ENCODE results near the gene TRPM3. TPM values are rescaled to one million over a fixed set of nuclear protein-coding genes. Genes with fewer than 3 reads are reported as not detected.

TRPM3 gene
- total RNA-seq, 4 donors from 2014 or later, result 5.2 to 8.1 (median 7.3) TPM

GRCh38 chr9:70701163-70701562, 420.3 kb downstream of the TRPM3 start:
- Histone ChIP-seq H3K9me3 (no peaks in the 10 kb centered on the region), H3K27me3 (no peaks in the 10 kb centered on the region), H3K4me1 (no peaks in the 10 kb centered on the region), H3K36me3 (no peaks in the 10 kb centered on the region), H3K4me3 (no peak overlapping the region), H3K27ac (no peak overlapping the region)
- WGBS, 2 donors, result 76 to 84% methylated on average over 6 of the region's 6 CpGs
- DNase-seq (ENCODE audit: low spot score in 2 of 2), result no peak
- TF ChIP-seq CTCF (IDR thresholded peaks at IDR 0.05), result no peak
- no peak for TF ChIP-seq EP300 (IDR thresholded peaks at IDR 0.05)
- TF ChIP-seq POLR2A (IDR thresholded peaks at IDR 0.05), result no peak

- DNase-seq (ENCODE audit: low spot score in 2 of 2), result no peak
- WGBS, 2 donors, result 50 to 56% methylated on average over 6 of the region's 6 CpGs
- no peaks in the 10 kb centered on the region for H3K4me1 ChIP-seq
Observed at GRCh38 chr9:70696694-70697335, 424.6 kb downstream of the TRPM3 start.

GRCh38 chr9:70694758-70695157, 426.7 kb downstream of the TRPM3 start:
- Histone ChIP-seq H3K27ac (no peak overlapping the region), H3K36me3 (peaks cover 0 to 4% (median 0%) of the 10 kb centered on the region in 3 donors), H3K4me1 (no peaks in the 10 kb centered on the region), H3K27me3 (no peaks in the 10 kb centered on the region), H3K9me3 (no peaks in the 10 kb centered on the region), H3K4me3 (no peak overlapping the region)
- DNase-seq (ENCODE audit: low spot score in 2 of 2), result no peak
- no peak for TF ChIP-seq POLR2A (IDR thresholded peaks at IDR 0.05)
- TF ChIP-seq EP300 (IDR thresholded peaks at IDR 0.05), result no peak
- no peak for TF ChIP-seq CTCF (IDR thresholded peaks at IDR 0.05)
- WGBS, 2 donors, result 83 to 86% methylated on average over 5 of the region's 5 CpGs

More at GRCh38 chr9:70696694-70697335, 424.6 kb downstream of the TRPM3 start:
- Histone ChIP-seq H3K4me3 (no peak overlapping the region), H3K9me3 (no peaks in the 10 kb centered on the region), H3K27ac (no peak overlapping the region), H3K36me3 (peaks cover 0 to 4% (median 0%) of the 10 kb centered on the region in 3 donors), H3K27me3 (no peaks in the 10 kb centered on the region)
- no peak for TF ChIP-seq POLR2A (IDR thresholded peaks at IDR 0.05)
- TF ChIP-seq EP300 (IDR thresholded peaks at IDR 0.05), result no peak
- no peak for TF ChIP-seq CTCF (IDR thresholded peaks at IDR 0.05)

GRCh38 chr9:70693186-70693585, 428.2 kb downstream of the TRPM3 start:
- H3K27ac ChIP-seq, result no peak overlapping the region
- peaks cover 0 to 4% (median 0%) of the 10 kb centered on the region in 3 donors for H3K36me3 ChIP-seq
- 89 to 93% methylated on average over 1 of the region's 1 CpG for WGBS, 2 donors
- H3K27me3 ChIP-seq, result no peaks in the 10 kb centered on the region
- no peak for DNase-seq (ENCODE audit: low spot score in 2 of 2)
- no peak overlapping the region for H3K4me3 ChIP-seq
- H3K4me1 ChIP-seq, result no peaks in the 10 kb centered on the region
- TF ChIP-seq CTCF (IDR thresholded peaks at IDR 0.05) (no peak), POLR2A (IDR thresholded peaks at IDR 0.05) (no peak), EP300 (IDR thresholded peaks at IDR 0.05) (no peak)
- H3K9me3 ChIP-seq, result no peaks in the 10 kb centered on the region

GRCh38 chr9:70692431-70692830, 429.0 kb downstream of the TRPM3 start:
- H3K9me3 ChIP-seq, result no peaks in the 10 kb centered on the region
- WGBS, 2 donors, result 92 to 97% methylated on average over 4 of the region's 4 CpGs
- peaks cover 0 to 4% (median 0%) of the 10 kb centered on the region in 3 donors for H3K36me3 ChIP-seq
- H3K27me3 ChIP-seq, result no peaks in the 10 kb centered on the region
- no peaks in the 10 kb centered on the region for H3K4me1 ChIP-seq
- no peak for DNase-seq (ENCODE audit: low spot score in 2 of 2)
- no peak overlapping the region for H3K27ac ChIP-seq
- H3K4me3 ChIP-seq, result no peak overlapping the region
- TF ChIP-seq POLR2A (IDR thresholded peaks at IDR 0.05), result no peak
- TF ChIP-seq EP300 (IDR thresholded peaks at IDR 0.05), result no peak
- no peak for TF ChIP-seq CTCF (IDR thresholded peaks at IDR 0.05)
